Stimulated activated naive B cell treated with anti-CD40 and anti-IgM and Interleukin-4, amounts not matched to agents 10 μg/mL and 1 μg/mL and 100 μg/mL, for 72 hours (primary cell): ENCODE measurements around the gene INSYN2A.

Source experiments
- ATAC-seq, 2 donors: fragments of 150-1000 bp; cut with Tn5 transposase; replicated peaks; 2 replicates each; pipeline ENCODE4 v1.10.0; 2021; ENCODE audit warnings: moderate library complexity in 1 of 2
- DNase-seq: peaks from one replicate; pipeline ENCODE4 v3.0.0; 2021
- H3K27ac Mint-ChIP-seq: one replicate; pipeline ENCODE4 v1.8.0; 2022; ENCODE audit warnings: mild to moderate bottlenecking, mixed read lengths
- H3K27me3 Mint-ChIP-seq, 2 donors: one replicate each; pipeline ENCODE4 v1.8.0; 2022; ENCODE audit warnings: mixed read lengths in 2 of 2
- H3K36me3 Mint-ChIP-seq, 2 donors: one replicate each; pipeline ENCODE4 v1.8.0; 2022; ENCODE audit warnings: mixed read lengths in 2 of 2, mild to moderate bottlenecking in 1 of 2
- H3K4me1 Mint-ChIP-seq, 2 donors: one replicate each; pipeline ENCODE4 v1.8.0; 2022; ENCODE audit warnings: mixed read lengths in 2 of 2, mild to moderate bottlenecking in 1 of 2
- H3K4me3 Mint-ChIP-seq, 2 donors: one replicate each; pipeline ENCODE4 v1.8.0; 2022; ENCODE audit warnings: mild to moderate bottlenecking in 2 of 2, mixed read lengths in 2 of 2, moderate library complexity in 1 of 2
- H3K9me3 Mint-ChIP-seq, 2 donors: one replicate each; pipeline ENCODE4 v1.8.0; 2022; ENCODE audit warnings: mixed read lengths in 2 of 2, mild to moderate bottlenecking in 1 of 2

Gene INSYN2A

GRCh38 chr10:127154831-127155620, 41.4 kb downstream of the INSYN2A start:
- DNase-seq (no peak), ATAC-seq (no peak)
- peaks cover under 1 to 6% of the 10 kb centered on the region in 2 donors for H3K27me3 Mint-ChIP-seq
- no peaks in the 10 kb centered on the region for H3K36me3 Mint-ChIP-seq
- no peaks in the 10 kb centered on the region for H3K9me3 Mint-ChIP-seq
- no peaks in the 10 kb centered on the region for H3K4me1 Mint-ChIP-seq
- H3K27ac Mint-ChIP-seq, result no peak overlapping the region
- no peak overlapping the region for H3K4me3 Mint-ChIP-seq

DNA sequence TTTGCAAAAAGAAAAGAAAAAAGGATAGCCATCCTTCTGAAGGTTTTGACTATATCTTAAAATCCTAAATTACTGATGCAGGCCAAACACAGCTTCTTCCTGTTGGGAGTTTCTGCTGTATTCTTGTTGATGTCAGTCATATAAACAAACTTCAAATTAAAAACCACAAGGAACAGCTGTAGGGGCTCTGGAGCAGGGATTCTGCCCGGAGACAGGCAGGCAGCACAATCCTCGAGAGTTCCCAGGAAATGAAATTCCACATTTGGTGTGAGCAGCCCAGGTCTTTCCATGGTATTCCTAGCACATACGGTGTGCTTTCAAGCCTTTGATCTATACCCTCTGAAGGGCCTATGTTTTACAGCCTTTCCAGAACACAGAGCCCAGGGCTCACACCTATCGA, 43.2 kb downstream of the INSYN2A start:
- Mint-ChIP-seq H3K27me3 (peaks cover 0 to 6% of the 10 kb centered on the region in 2 donors), H3K4me1 (no peaks in the 10 kb centered on the region), H3K36me3 (no peaks in the 10 kb centered on the region), H3K4me3 (no peak overlapping the region), H3K9me3 (no peaks in the 10 kb centered on the region), H3K27ac (no peak overlapping the region)
- no peak for DNase-seq
- ATAC-seq, result no peak

DNA sequence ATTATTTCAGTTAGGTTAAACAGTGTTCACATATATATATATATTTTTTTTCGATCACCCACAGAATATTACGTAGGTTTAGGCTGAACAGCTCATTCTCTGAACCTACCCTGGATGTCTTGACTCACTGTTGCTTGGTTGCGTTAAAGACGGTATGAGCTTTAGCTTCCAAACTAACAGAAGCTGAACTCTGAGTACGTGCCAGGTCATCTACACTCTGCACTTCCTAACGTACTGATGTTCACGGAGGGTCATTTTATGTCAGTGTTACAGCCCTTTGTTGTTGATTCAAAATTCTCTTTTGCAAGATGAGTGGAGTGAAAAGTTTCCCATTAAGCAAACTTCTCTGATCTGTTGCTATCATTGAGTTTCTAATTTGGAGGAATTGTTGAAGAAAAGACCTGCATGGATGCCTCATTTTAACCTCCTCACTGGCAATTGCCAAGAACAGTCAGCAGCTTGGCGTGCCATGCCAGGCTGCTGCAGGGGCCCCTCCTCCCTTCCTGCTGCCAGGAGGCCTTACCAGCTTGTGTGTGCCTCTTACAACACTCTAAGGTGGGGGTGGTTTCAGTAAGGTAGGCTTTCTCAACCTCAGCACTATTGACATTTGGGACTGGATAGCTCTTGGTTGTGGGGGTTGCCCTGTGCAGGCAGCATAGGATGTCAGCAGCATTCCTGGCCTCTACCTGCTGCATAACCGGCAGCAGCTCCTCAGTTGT, 44.3 kb downstream of the INSYN2A start:
- no peak for ATAC-seq
- no peaks in the 10 kb centered on the region for H3K9me3 Mint-ChIP-seq
- H3K4me3 Mint-ChIP-seq, result no peak overlapping the region
- H3K4me1 Mint-ChIP-seq, result no peaks in the 10 kb centered on the region
- H3K27me3 Mint-ChIP-seq, result peaks cover 0 to 11% of the 10 kb centered on the region in 2 donors
- no peak overlapping the region for H3K27ac Mint-ChIP-seq
- DNase-seq, result no peak
- no peaks in the 10 kb centered on the region for H3K36me3 Mint-ChIP-seq

- no peaks in the 10 kb centered on the region for H3K4me1 Mint-ChIP-seq
- ATAC-seq, result no peak
- no peaks in the 10 kb centered on the region for H3K9me3 Mint-ChIP-seq
- no peaks in the 10 kb centered on the region for H3K36me3 Mint-ChIP-seq
- H3K4me3 Mint-ChIP-seq, result no peak overlapping the region
- H3K27ac Mint-ChIP-seq, result no peak overlapping the region
- no peak for DNase-seq
- H3K27me3 Mint-ChIP-seq, result peaks cover 0 to 15% of the 10 kb centered on the region in 2 donors
Measured at GRCh38 chr10:127151541-127151940, 44.9 kb downstream of the INSYN2A start.

- ATAC-seq (no peak), DNase-seq (no peak)
- Mint-ChIP-seq H3K27me3 (peaks cover 0 to 15% of the 10 kb centered on the region in 2 donors), H3K9me3 (no peaks in the 10 kb centered on the region), H3K27ac (no peak overlapping the region), H3K4me1 (no peaks in the 10 kb centered on the region), H3K4me3 (no peak overlapping the region), H3K36me3 (no peaks in the 10 kb centered on the region)
Measured at GRCh38 chr10:127150136-127150535, 46.3 kb downstream of the INSYN2A start.

- Mint-ChIP-seq H3K4me1 (no peaks in the 10 kb centered on the region), H3K36me3 (no peaks in the 10 kb centered on the region), H3K27me3 (peaks cover 0 to 15% of the 10 kb centered on the region in 2 donors), H3K9me3 (no peaks in the 10 kb centered on the region), H3K4me3 (no peak overlapping the region), H3K27ac (no peak overlapping the region)
- no peak for DNase-seq
- ATAC-seq, result no peak
Measured at GRCh38 chr10:127149501-127150081, 46.8 kb downstream of the INSYN2A start.

DNA sequence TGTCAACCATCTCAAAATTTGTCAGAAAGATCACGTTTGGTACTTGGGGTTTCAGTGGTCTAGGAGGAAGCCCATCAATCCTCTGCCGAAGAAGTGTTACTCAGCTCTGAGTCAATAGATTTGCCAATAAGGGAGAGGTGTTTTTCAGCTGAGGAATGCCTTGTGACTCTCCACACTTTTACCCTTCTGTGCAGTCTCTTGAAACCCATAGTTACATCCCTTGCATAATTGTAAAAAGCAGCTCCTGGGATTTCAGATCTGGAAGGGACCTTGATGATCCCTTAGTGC, 47.5 kb downstream of the INSYN2A start:
- Mint-ChIP-seq H3K27me3 (peaks cover 0 to 15% of the 10 kb centered on the region in 2 donors), H3K9me3 (no peaks in the 10 kb centered on the region), H3K36me3 (no peaks in the 10 kb centered on the region), H3K4me3 (no peak overlapping the region), H3K27ac (no peak overlapping the region), H3K4me1 (no peaks in the 10 kb centered on the region)
- ATAC-seq, result no peak
- no peak for DNase-seq

- no peak for DNase-seq
- Mint-ChIP-seq H3K4me1 (no peaks in the 10 kb centered on the region), H3K27ac (no peak overlapping the region), H3K27me3 (peaks cover 0 to 15% of the 10 kb centered on the region in 2 donors), H3K36me3 (no peaks in the 10 kb centered on the region), H3K4me3 (no peak overlapping the region), H3K9me3 (no peaks in the 10 kb centered on the region)
- ATAC-seq, result no peak
Measured at GRCh38 chr10:127148066-127148932, 48.1 kb downstream of the INSYN2A start.

GRCh38 chr10:127146661-127147060, 49.7 kb downstream of the INSYN2A start:
- Mint-ChIP-seq H3K4me3 (no peak overlapping the region), H3K9me3 (no peaks in the 10 kb centered on the region), H3K27ac (no peak overlapping the region), H3K36me3 (no peaks in the 10 kb centered on the region), H3K27me3 (peaks cover 0 to 15% of the 10 kb centered on the region in 2 donors), H3K4me1 (no peaks in the 10 kb centered on the region)
- DNase-seq, result no peak
- no peak for ATAC-seq
